WTC11 (cell line): ENCODE data around the gene SIGLEC1.

Experiments used
- ATF3 ChIP-seq: sonication (generic); formaldehyde crosslinking; conservative IDR thresholded peaks from 2 replicates; pipeline ENCODE4 v1.8.1; 2022; ENCODE audit warnings: mild to moderate bottlenecking, missing genetic modification reagents
- CREB1 ChIP-seq: sonication (generic); formaldehyde crosslinking; IDR thresholded peaks from 2 replicates; pipeline ENCODE4 v1.8.0; 2023; ENCODE audit warnings: mild to moderate bottlenecking, missing genetic modification reagents
- CREM ChIP-seq: sonication (generic); formaldehyde crosslinking; IDR thresholded peaks from 2 replicates; pipeline ENCODE4 v1.8.1; 2022; ENCODE audit warnings: mild to moderate bottlenecking, missing genetic modification reagents, moderate library complexity
- CTCF ChIP-seq: fragments of 200-600 bp; IDR thresholded peaks from 2 replicates; pipeline ENCODE4 v1.8.0; 2022; ENCODE audit warnings: antibody characterized with exemption
- GTF2I ChIP-seq: fragments of 250-450 bp; sonication (Bioruptor Pico); conservative IDR thresholded peaks from 2 replicates; pipeline ENCODE4 v1.4.0; 2021; ENCODE audit warnings: mild to moderate bottlenecking
- JUN ChIP-seq: sonication (generic); formaldehyde crosslinking; IDR thresholded peaks from 2 replicates; pipeline ENCODE4 v1.8.0; 2023; ENCODE audit warnings: mild to moderate bottlenecking, missing genetic modification reagents
- MXD4 ChIP-seq: fragments of 250-450 bp; sonication (Bioruptor Pico); IDR thresholded peaks from 2 replicates; pipeline ENCODE4 v1.8.0; 2021; ENCODE audit warnings: mild to moderate bottlenecking, moderate library complexity, borderline replicate concordance
- NR2C2 ChIP-seq: sonication (generic); formaldehyde crosslinking; IDR thresholded peaks from 2 replicates; pipeline ENCODE4 v1.8.0; 2022; ENCODE audit warnings: mild to moderate bottlenecking, missing genetic modification reagents
- RELA ChIP-seq: sonication (generic); formaldehyde crosslinking; IDR thresholded peaks from 2 replicates; pipeline ENCODE4 v1.8.1; 2022; ENCODE audit warnings: missing genetic modification reagents, mild to moderate bottlenecking, borderline replicate concordance
- SOX15 ChIP-seq: fragments of 250-450 bp; sonication (Bioruptor Pico); IDR thresholded peaks from 2 replicates; pipeline ENCODE4 v1.9.0; 2021; ENCODE audit warnings: mild to moderate bottlenecking

- no peak for TF ChIP-seq CREB1 (CRISPR knock-in tag)
- no peak for TF ChIP-seq CTCF
- TF ChIP-seq NR2C2 (CRISPR knock-in tag): no peak
- no peak for TF ChIP-seq CREM
- TF ChIP-seq ATF3 (CRISPR knock-in tag): no peak
- TF ChIP-seq MXD4 (CRISPR knock-in tag): no peak
- no peak for TF ChIP-seq RELA (CRISPR knock-in tag)
- no peak for TF ChIP-seq GTF2I
- no peak for TF ChIP-seq JUN (CRISPR knock-in tag)
- TF ChIP-seq SOX15 (CRISPR knock-in tag): no peak
Observed at GRCh38 chr20:3729378-3729777, 17.0 kb upstream of the SIGLEC1 start.
